Measurements from ENCODE around the gene FGF22.

- TF ChIP-seq GATA3 (IDR thresholded peaks at IDR 0.05; ENCODE audit: borderline replicate concordance) (no peak), ZFP36 (IDR thresholded peaks at IDR 0.05; ENCODE audit: borderline replicate concordance, partially characterized antibody) (no peak), POLR2A (IDR thresholded peaks at IDR 0.05; ENCODE audit: low read length) (no peak), EP300 (IDR thresholded peaks at IDR 0.05) (no peak), MAX (IDR thresholded peaks at IDR 0.05) (no peak), JUNB (IDR thresholded peaks at IDR 0.05) (no peak), POLR2AphosphoS2 (conservative IDR thresholded peaks at IDR 0.05; ENCODE audit: low read length) (no peak), REST (IDR thresholded peaks at IDR 0.05) (no peak)
- TF ChIP-seq, protein P1, sequence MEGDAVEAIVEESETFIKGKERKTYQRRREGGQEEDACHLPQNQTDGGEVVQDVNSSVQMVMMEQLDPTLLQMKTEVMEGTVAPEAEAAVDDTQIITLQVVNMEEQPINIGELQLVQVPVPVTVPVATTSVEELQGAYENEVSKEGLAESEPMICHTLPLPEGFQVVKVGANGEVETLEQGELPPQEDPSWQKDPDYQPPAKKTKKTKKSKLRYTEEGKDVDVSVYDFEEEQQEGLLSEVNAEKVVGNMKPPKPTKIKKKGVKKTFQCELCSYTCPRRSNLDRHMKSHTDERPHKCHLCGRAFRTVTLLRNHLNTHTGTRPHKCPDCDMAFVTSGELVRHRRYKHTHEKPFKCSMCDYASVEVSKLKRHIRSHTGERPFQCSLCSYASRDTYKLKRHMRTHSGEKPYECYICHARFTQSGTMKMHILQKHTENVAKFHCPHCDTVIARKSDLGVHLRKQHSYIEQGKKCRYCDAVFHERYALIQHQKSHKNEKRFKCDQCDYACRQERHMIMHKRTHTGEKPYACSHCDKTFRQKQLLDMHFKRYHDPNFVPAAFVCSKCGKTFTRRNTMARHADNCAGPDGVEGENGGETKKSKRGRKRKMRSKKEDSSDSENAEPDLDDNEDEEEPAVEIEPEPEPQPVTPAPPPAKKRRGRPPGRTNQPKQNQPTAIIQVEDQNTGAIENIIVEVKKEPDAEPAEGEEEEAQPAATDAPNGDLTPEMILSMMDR (IDR thresholded peaks at IDR 0.05), result no peak
These were observed 21.4 kb upstream of the FGF22 start for GRCh38 chr19:618247-618619.
